ENCODE measurements around the gene CNTLN. TPM values are rescaled to one million over a fixed set of nuclear protein-coding genes. Genes with fewer than 3 reads are reported as not detected.
A peak's percentile ranks its signal among the peaks of the same experiment; 100 is the strongest.

Gene CNTLN
- total and polyA plus RNA-seq, 2 of the 13 experiments (the other 11 are each of a cell fraction or from before 2014, with no cell fraction given) = 1.5 to 5.7 TPM

DNA sequence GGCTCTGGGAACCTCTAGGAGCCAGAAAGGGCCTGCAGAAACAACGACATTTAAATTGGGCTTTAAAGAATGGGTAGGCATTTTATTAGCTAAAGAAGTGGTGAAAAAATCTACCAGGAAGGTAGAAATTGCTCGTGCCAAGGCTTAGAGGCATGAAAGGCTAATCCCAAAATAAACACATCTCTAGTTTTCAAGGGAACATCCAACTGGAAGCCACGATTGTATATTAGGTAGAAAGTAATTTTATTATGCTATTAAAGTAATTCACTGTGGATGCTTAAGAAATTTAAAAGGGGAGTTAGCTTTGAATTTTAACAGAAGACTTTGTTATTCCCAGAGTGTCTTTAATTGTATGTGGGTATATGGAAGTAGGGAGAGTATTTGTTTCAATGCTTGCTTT is 17.5 kb upstream of the CNTLN start:
- H3K9me3 ChIP-seq (ENCODE audit: low read length) = no peaks in the 10 kb centered on the region; the same call in 1 of the 2 replicates
- no peak overlapping the region for H3K9ac ChIP-seq (ENCODE audit: insufficient read depth, low read depth, low read length)
- peaks cover 7% of the 10 kb centered on the region for H3K4me1 ChIP-seq (ENCODE audit: insufficient read depth, low read length)
- no peaks in the 10 kb centered on the region for H4K20me1 ChIP-seq (ENCODE audit: insufficient read depth, low read length)
- no peak overlapping the region for H3K27ac ChIP-seq (ENCODE audit: extremely low read length, insufficient read depth, low read length)
- ATAC-seq (no peak), DNase-seq (ENCODE audit: low spot score) (no peak), FAIRE-seq (no peak)
- no peaks in the 10 kb centered on the region for H3K36me3 ChIP-seq (replicated peaks in 1 of 2; ENCODE audit: control insufficient read depth in 1 of 2, insufficient read depth in 2 of 2, low read length in 2 of 2)
- in situ Hi-C loops (cut with HindIII; ENCODE audit: extremely low pct_ligation_motif_present, low pct_unique_long_range_greater_than_20kb) = loop anchor here (25.0 kb wide), 1 partner anchor 345 kb away; no protein-coding TSS in a partner anchor
- no peak overlapping the region for H3K4me2 ChIP-seq (ENCODE audit: low read depth, low read length)
- H3K79me2 ChIP-seq (ENCODE audit: insufficient read depth, low read length) = no peaks in the 10 kb centered on the region
- WGBS (ENCODE audit: low lambda C conversion rate) = 1% methylated on average over 3 of the region's 3 CpGs
- intact Hi-C loops (cut with micrococcal nuclease; ENCODE audit: unreplicated experiment) = no loop called here
- TF ChIP-seq FOXM1 (CRISPR knock-in tag; IDR thresholded peaks at IDR 0.05) (no peak), MAFG (CRISPR knock-in tag; IDR thresholded peaks at IDR 0.05) (no peak), ZNF331 (CRISPR knock-in tag; IDR thresholded peaks at IDR 0.05) (no peak), NFE2 (CRISPR knock-in tag; IDR thresholded peaks at IDR 0.05) (no peak), ZNF430 (CRISPR knock-in tag; IDR thresholded peaks at IDR 0.05) (no peak)
- peak overlapping the region; percentile 15 for H2AFZ ChIP-seq (ENCODE audit: low read length)
- POLR2A ChIA-PET = no interaction called here
- CTCF ChIA-PET (ENCODE audit: low intra/inter-chr PET ratio, low total read pairs) = interaction anchor here (1.9 kb wide), 1 partner anchor 346 kb away, joined by 9 read pairs; no protein-coding TSS in a partner anchor
- BruUV-seq (replicated peaks) = no TSS peak
- H3K27me3 ChIP-seq (ENCODE audit: control insufficient read depth in 1 of 2, insufficient read depth in 2 of 2, low read length in 2 of 2) = no peaks in the 10 kb centered on the region
- H3K4me3 ChIP-seq (replicated peaks in 1 of 3; ENCODE audit: insufficient read depth in 1 of 3, low read depth in 2 of 3, low read length in 3 of 3) = no peak overlapping the region

DNA sequence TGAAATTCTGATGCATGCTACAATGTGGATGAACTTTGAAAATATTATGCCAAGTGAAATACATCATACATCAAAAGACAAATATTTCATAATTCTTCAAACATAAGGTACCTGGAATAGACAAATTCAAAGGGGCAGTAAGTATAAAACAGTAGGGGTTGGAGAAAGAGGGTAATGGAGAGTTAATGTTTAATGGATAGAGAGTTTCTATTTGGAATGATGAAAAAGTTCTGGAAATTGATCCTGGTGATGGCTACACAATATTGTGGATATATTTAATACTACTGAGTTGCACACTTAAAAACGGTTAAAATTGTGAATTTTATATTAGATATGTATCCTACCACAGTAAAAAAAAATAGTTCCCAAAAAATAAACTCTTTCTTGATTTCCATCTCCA is 14.6 kb upstream of the CNTLN start:
- intact Hi-C loops (cut with micrococcal nuclease; ENCODE audit: unreplicated experiment) (no loop called here), in situ Hi-C loops (cut with HindIII; ENCODE audit: extremely low pct_ligation_motif_present, low pct_unique_long_range_greater_than_20kb) (loop anchor here (25.0 kb wide), 1 partner anchor 342 kb away; no protein-coding TSS in a partner anchor)
- no peaks in the 10 kb centered on the region for H4K20me1 ChIP-seq (ENCODE audit: insufficient read depth, low read length)
- H3K36me3 ChIP-seq (replicated peaks in 1 of 2; ENCODE audit: control insufficient read depth in 1 of 2, insufficient read depth in 2 of 2, low read length in 2 of 2) = no peaks in the 10 kb centered on the region
- no peaks in the 10 kb centered on the region for H3K27me3 ChIP-seq (ENCODE audit: control insufficient read depth in 1 of 2, insufficient read depth in 2 of 2, low read length in 2 of 2)
- CTCF ChIA-PET (ENCODE audit: low intra/inter-chr PET ratio, low total read pairs) = no interaction called here
- H3K9ac ChIP-seq (ENCODE audit: insufficient read depth, low read depth, low read length) = no peak overlapping the region
- H3K4me2 ChIP-seq (ENCODE audit: low read depth, low read length) = no peak overlapping the region
- 0% methylated on average over 1 of the region's 1 CpG for WGBS (ENCODE audit: low lambda C conversion rate)
- TF ChIP-seq ZBTB1 (CRISPR knock-in tag; IDR thresholded peaks at IDR 0.05; ENCODE audit: borderline replicate concordance) (no peak), REPIN1 (CRISPR knock-in tag; IDR thresholded peaks at IDR 0.05; ENCODE audit: borderline replicate concordance, low read depth) (no peak), HNF4A (CRISPR knock-in tag; IDR thresholded peaks at IDR 0.05) (no peak), SALL2 (CRISPR knock-in tag; IDR thresholded peaks at IDR 0.05) (no peak), TCF12 (IDR thresholded peaks at IDR 0.05) (no peak), TCF12 (CRISPR knock-in tag; IDR thresholded peaks at IDR 0.05) (no peak)
- TF ChIP-seq, protein P1, sequence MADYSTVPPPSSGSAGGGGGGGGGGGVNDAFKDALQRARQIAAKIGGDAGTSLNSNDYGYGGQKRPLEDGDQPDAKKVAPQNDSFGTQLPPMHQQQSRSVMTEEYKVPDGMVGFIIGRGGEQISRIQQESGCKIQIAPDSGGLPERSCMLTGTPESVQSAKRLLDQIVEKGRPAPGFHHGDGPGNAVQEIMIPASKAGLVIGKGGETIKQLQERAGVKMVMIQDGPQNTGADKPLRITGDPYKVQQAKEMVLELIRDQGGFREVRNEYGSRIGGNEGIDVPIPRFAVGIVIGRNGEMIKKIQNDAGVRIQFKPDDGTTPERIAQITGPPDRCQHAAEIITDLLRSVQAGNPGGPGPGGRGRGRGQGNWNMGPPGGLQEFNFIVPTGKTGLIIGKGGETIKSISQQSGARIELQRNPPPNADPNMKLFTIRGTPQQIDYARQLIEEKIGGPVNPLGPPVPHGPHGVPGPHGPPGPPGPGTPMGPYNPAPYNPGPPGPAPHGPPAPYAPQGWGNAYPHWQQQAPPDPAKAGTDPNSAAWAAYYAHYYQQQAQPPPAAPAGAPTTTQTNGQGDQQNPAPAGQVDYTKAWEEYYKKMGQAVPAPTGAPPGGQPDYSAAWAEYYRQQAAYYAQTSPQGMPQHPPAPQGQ (CRISPR knock-in tag; IDR thresholded peaks at IDR 0.05; ENCODE audit: borderline replicate concordance) = no peak
- POLR2A ChIA-PET = no interaction called here
- ATAC-seq (no peak), DNase-seq (ENCODE audit: low spot score) (no peak), FAIRE-seq (no peak)
- no peak overlapping the region for H3K4me3 ChIP-seq (replicated peaks in 1 of 3; ENCODE audit: insufficient read depth in 1 of 3, low read depth in 2 of 3, low read length in 3 of 3)
- H2AFZ ChIP-seq (ENCODE audit: low read length) = no peak overlapping the region
- BruUV-seq (replicated peaks) = no TSS peak
- peaks cover 7% of the 10 kb centered on the region for H3K4me1 ChIP-seq (ENCODE audit: insufficient read depth, low read length)
- H3K79me2 ChIP-seq (ENCODE audit: insufficient read depth, low read length) = no peaks in the 10 kb centered on the region
- H3K9me3 ChIP-seq (ENCODE audit: low read length) = peaks cover 5% of the 10 kb centered on the region; the same call in 1 of the 2 replicates
- no peak overlapping the region for H3K27ac ChIP-seq (ENCODE audit: extremely low read length, insufficient read depth, low read length)
